ENCODE results near the gene ZNF70.

GRCh38 chr22:23791738-23792645 lies 41.1 kb upstream of the ZNF70 start:
- TF ChIP-seq, protein P1, sequence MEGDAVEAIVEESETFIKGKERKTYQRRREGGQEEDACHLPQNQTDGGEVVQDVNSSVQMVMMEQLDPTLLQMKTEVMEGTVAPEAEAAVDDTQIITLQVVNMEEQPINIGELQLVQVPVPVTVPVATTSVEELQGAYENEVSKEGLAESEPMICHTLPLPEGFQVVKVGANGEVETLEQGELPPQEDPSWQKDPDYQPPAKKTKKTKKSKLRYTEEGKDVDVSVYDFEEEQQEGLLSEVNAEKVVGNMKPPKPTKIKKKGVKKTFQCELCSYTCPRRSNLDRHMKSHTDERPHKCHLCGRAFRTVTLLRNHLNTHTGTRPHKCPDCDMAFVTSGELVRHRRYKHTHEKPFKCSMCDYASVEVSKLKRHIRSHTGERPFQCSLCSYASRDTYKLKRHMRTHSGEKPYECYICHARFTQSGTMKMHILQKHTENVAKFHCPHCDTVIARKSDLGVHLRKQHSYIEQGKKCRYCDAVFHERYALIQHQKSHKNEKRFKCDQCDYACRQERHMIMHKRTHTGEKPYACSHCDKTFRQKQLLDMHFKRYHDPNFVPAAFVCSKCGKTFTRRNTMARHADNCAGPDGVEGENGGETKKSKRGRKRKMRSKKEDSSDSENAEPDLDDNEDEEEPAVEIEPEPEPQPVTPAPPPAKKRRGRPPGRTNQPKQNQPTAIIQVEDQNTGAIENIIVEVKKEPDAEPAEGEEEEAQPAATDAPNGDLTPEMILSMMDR (IDR thresholded peaks at IDR 0.05) = no peak
- TF ChIP-seq POLR2A (IDR thresholded peaks at IDR 0.05) = no peak

All from adrenal gland (tissue), 5 donors.